IPS-NIHi7 (cell line): ENCODE data around the gene PRR19.
"Not testable (repeated sequence)": the region's sequence is repeated elsewhere in the genome, so short reads cannot be mapped to it uniquely, and the experiment has no call there.

Source experiments
- DNase-seq: peaks from one replicate; pipeline ENCODE4 v3.0.0; 2012; ENCODE audit warnings: mixed read lengths; ENCODE audit errors: extremely low spot score

PRR19 gene

DNA sequence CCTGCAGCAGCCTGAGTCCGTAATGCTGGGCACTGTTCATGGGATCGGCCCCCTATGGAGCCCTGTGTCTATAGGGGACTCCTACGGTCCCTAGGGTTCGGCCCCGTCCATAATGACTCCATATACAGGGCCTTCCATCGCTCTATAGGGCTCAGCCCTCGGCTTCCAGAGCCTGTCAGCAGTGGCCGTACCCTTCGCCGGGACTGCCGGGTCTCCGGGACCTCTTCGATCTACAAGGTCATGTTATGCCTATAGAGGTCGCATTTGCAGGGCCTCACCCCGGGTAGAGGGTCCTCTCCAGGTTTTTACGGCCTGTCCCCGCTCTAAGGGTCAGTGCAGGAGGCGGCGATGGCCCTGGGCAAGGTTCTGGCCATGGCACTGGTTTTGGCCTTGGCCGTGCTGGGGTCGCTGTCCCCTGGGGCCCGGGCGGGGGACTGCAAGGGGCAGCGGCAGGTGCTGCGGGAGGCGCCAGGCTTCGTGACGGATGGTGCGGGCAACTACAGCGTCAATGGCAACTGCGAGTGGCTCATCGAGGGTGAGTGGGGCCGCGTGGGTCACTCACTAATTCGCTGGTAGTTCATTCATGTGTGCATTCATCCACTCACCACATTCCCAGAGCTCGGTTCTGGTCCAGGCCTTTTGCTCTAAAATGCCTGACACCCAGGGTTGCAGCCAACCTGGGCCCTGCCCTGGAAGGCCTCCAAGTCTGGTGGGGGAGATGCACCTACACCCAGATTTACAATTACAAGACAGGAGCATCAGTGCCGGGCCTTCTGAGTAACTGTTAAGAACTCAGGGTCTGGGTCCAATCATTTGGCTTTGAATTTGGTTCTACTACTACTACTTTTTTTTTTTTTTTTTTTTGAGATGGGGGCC, 24.2 kb downstream of the PRR19 start:
- peak; percentile 56 for DNase-seq

GRCh38 chr19:42326969-42327368, 25.0 kb downstream of the PRR19 start:
- no peak for DNase-seq

- DNase-seq: no peak
These were observed 25.4 kb downstream of the PRR19 start for GRCh38 chr19:42327381-42327780.

- no peak for DNase-seq
These were observed 26.2 kb downstream of the PRR19 start for GRCh38 chr19:42328106-42328505.

DNA sequence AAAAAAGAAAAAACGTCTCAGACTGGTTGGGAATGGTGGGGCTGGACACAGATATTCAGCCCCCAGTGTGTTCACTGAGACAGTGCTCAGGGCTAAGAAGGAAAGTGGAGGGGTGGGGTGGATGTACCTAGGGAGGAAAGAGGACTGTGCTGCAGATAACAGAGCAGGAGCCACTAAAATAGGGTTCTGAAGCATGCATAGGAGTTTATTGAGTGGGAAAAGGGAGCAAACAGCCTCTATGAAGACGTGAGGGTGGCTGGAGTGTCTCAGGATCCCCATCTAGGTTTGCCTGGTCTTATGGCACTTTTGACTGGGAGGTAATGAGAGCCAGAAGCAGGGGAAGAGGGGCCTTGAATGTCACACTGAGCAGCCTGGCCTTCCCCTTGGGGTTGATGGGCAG, 26.9 kb downstream of the PRR19 start:
- no peak for DNase-seq

- no peak for DNase-seq
These were observed 28.3 kb downstream of the PRR19 start for GRCh38 chr19:42330241-42330711.

GRCh38 chr19:42331333-42331732, 29.4 kb downstream of the PRR19 start:
- not testable (repeated sequence) for DNase-seq

GRCh38 chr19:42332059-42332458, 30.1 kb downstream of the PRR19 start:
- DNase-seq: no peak

- no peak for DNase-seq
These were observed 31.1 kb downstream of the PRR19 start for GRCh38 chr19:42333018-42333417.

DNA sequence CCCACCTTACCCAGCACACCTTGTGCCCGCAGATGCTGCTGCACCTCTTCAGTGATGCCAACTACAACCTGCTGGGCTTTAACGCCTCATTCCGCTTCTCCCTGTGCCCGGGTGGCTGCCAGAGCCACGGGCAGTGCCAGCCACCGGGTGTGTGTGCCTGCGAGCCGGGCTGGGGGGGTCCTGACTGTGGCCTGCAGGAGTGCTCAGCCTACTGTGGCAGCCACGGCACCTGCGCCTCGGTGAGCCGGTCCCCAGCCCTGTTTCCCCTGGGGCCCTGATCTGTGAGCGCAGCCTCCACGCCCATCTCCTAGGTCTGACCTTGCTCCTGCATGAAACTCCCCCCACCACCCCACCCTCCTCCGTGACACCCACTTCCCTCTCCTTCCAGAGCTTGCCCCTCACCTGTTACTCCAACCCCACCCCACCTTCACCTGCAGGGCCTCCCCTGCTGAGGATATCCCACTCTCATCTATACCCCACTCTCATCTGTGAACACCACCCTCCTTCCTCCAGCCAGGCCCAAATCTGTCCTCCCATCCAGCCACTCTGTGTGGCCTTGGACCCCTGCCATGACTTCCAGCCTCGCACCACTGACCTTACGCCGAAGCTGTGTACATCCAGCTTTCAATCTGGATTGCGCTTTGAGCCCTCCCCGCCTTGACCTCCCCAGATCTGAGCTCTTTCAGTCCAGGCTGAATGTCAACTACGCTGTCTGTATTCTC, 32.2 kb downstream of the PRR19 start:
- no peak for DNase-seq

GRCh38 chr19:42334697-42335373, 32.9 kb downstream of the PRR19 start:
- DNase-seq: no peak

DNA sequence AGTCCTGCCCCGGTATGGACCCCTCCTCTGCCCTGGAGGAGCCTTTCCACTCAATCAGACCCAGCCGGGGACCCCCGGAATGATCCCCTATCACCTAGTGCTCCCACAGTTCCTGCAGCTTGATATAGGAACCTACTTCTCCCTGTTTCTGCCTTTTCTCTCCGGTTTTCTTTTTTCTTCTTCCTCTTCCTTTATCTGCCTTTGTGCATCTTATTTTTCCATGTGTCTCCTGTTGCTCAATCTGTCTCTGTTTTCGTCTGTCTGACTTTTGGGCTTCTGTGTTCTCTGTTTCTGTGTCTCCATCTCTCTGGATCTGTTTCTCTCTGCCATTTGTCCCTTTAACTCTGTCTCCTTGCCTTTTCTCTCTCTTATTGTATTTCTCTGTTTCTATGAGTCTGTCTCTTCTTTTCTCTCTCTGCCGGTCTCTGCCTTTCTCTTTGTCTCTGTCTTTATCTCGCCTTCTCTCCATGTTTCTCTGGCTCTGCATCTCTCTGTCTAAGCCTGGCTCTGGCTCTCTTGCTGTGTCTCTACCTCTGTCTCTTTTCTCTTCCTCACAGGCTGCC, 33.5 kb downstream of the PRR19 start:
- no peak for DNase-seq

- no peak for DNase-seq
These were observed 34.0 kb downstream of the PRR19 start for GRCh38 chr19:42335971-42336370.

GRCh38 chr19:42339126-42339860, 37.4 kb downstream of the PRR19 start:
- not testable (repeated sequence) for DNase-seq

DNA sequence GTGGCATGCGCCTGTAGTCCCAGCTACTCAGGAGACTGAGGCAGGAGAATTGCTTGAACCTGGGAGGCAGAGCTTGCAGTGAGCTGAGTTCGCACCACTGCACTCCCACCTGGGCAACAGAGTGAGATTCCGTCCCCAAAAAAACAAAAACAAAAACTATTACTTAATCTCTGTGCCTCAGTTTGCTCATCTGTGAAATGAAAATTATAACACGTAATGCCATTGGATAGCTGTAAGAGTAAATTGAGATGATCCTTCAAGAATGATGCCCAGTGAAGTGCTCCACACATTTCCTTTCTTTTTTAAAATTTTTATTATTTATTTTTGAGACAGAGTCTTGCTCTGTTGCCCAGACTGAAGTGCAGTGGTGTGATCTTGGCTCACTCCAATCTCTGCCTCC, 38.0 kb downstream of the PRR19 start:
- DNase-seq: not testable (repeated sequence)

DNA sequence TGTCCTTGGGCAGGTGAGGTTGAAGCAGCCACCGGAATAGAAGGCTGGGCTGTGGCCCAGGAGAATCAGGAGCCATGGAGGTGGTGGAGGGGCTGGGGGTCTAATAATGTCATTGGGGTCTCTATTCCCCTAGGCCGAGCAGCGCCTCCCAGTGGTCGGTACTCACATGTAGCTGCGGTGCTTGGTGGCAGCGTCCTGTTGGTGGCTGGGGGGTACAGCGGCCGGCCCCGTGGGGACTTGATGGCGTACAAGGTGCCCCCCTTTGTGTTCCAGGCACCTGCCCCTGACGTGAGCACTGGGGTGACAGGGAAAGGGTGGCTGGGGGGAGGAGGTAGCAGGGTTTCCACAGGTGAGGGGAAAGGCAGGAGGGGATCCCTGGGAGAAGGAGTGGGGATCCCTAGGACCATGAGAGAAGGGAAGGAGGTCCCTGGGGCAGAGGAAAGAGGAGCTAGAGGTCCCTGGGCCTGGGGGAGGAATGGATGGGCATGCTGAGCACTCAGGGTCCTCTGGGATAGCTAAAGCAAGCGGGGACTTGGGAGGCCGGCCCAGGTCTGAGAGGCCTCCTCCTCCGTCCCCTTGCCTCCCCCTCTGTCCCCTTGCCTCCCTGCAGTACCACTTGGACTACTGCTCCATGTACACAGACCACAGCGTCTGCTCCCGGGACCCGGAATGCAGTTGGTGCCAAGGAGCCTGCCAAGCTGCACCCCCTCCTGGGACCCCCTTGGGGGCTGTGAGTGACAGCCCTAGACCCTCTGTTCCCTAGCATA, 41.6 kb downstream of the PRR19 start:
- DNase-seq: peak; percentile 65

DNA sequence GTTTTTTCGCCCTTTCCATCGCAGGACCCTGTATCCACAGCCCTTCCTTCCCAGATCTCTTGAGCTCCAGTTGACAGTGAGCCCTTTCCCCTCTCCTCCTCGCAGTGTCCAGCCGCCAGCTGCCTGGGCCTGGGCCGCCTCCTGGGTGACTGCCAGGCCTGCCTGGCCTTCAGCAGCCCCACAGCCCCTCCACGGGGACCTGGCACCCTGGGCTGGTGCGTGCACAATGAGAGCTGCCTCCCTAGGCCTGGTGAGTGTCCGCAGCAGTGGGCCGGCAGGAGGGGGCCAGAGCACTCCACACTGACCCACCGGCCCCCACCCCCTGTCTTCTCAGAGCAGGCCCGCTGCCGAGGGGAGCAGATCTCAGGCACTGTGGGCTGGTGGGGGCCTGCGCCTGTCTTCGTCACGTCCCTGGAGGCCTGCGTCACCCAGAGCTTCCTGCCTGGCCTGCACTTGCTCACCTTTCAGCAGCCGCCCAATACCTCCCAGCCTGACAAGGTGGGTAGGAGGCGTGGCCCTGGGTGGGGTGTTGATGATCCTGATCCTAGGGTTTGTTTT, 42.5 kb downstream of the PRR19 start:
- no peak for DNase-seq

DNA sequence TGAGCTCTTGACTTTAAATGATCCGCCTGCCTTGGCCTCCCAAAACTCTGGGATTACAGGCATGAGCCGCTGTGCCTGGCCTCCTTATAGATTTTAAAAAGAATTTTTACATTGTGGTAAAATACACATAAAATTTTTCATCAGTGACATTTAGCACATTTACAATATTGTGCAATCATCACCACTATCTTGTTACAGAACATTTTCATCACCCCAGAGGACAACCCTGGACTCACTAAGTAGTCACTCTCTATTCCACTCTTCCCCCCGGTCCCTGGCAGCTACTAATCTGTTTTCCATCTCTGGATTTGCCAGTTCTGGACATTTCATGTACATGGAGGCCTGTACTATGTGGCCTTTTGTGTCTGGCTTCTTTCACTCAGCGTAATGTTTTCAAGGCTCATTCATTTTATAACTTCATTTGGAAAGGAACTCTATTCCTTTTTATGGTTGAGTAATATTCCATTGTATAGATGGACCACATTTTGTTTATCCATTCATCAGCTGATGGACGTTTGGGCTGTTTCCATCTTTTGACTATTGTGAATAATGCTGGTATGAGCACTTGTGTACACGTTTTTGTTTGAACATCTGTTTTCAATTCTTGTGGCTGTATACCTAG, 43.4 kb downstream of the PRR19 start:
- no peak for DNase-seq

DNA sequence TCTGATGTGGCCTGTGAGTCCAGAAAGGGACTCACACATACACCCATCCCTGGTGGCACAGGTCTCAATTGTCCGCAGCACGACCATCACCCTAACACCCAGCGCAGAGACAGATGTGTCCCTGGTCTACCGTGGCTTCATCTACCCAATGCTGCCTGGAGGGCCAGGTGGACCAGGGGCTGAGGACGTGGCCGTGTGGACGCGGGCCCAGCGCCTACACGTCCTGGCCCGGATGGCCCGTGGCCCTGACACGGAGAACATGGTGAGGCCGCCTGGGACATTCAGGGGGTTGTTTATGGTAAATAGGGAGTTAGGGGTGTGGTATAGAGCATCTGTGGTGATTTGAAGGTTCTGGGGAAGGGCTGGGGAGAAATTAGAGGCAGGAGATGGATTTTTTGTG, 46.3 kb downstream of the PRR19 start:
- no peak for DNase-seq
